ENCODE measurements around the gene DQX1. TPM values are rescaled to one million over a fixed set of nuclear protein-coding genes. Genes with fewer than 3 reads are reported as not detected.
A peak's percentile ranks its signal among the peaks of the same experiment; 100 is the strongest.

The DQX1 gene
- total RNA-seq, 1 donor from 2014 or later = not detected

- DNase-seq (ENCODE audit: missing footprints) = no peak
- intact Hi-C loops (cut with DNase I) = no loop called here
- ATAC-seq = no peak
These were observed 9.4 kb downstream of the DQX1 start for GRCh38 chr2:74516650-74517049.

DNA sequence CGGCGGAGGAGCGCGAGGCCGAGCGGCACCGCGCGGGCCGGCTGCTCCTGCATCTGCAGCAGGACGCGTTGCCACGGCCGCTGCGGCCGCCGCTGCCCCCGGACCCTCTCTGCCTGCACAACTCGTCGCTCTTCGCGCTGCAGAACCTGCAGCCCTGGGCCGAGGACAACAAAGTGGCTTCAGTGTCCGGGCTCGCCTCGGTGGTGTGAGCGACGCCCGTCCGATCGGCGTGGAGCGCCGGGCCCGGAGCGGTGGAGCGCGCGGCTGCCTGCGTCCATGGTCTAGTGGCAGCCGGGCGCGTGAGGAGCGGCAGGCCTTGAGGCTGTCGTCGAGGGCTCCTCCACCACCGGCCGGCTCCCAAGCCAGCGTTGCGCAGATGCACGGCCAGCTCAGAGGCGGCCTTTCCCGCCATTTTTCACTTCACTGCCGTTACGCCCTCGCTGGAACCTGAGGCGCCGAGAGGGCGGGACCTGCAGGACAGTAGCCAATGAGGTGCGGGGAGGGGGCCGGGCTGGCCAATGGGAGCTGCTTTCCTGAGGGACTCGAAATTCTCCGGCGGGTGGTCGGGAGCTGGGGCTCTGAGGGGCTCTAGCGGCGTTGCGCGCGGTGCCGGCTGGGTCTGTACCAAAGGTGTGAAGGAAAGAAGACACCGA, 9.9 kb downstream of the DQX1 start:
- peak; percentile 73 for ATAC-seq
- intact Hi-C loops (cut with DNase I) = no loop called here
- DNase-seq (ENCODE audit: missing footprints) = peak; percentile 82

GRCh38 chr2:74515271-74515980, 10.6 kb downstream of the DQX1 start:
- ATAC-seq = no peak
- intact Hi-C loops (cut with DNase I) = no loop called here
- DNase-seq (ENCODE audit: missing footprints) = peak; percentile 27

GRCh38 chr2:74514368-74515270, 11.4 kb downstream of the DQX1 start, which contains the start of gene TLX2:
Gene TLX2, plus strand, starts transcription at chr2:74514450. Its CDS starts 357 bp downstream, at chr2:74514807.
- DNase-seq (ENCODE audit: missing footprints) (peak; percentile 57), ATAC-seq (no peak)
- intact Hi-C loops (cut with DNase I) = no loop called here

- intact Hi-C loops (cut with DNase I) = no loop called here
- peak; percentile 65 for DNase-seq (ENCODE audit: missing footprints)
- no peak for ATAC-seq
These were observed 12.2 kb downstream of the DQX1 start for GRCh38 chr2:74513605-74514367.

DNA sequence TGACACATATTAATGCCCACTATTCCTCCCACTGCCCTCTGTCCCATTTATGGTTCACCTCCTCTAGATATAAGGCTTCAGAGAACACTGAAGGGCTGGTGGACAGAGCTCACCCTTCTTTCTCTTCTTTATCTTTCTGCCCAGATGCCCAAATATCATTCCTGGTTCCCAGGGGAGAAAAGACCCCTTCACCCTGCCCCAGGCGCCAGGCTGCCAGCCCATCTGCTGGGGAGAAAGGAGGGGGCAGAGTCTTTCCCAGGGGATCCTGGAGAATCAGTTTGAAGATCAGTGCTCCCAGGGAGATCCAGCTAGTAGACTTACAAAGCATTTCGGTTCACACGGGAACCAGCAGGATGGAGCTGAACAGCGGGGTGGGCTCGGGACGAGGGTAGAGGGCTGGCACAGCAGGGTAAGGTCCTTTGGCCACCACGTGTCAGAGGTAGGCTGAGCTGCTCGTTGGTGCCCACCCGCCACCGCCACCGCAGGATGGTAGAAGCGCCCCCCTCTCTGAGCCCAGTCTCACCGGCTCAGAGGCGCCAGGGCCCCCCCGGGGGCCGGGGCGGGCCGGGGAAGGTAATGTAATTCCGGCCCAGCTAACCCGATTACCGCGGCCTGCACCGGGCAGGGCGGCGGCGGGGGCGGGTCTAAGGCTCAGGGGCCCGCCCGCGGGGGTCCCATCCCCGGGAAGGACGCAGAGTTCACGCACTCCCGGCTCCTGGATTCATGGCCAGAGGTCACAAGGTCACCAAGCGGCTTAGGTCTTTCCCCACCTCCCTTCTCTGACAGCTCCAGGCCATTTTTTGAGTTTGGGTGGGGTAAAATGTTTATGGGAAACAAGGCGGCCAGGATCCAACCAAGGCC, 13.1 kb downstream of the DQX1 start:
- DNase-seq (ENCODE audit: missing footprints) (no peak), ATAC-seq (no peak)
- intact Hi-C loops (cut with DNase I) = no loop called here

DNA sequence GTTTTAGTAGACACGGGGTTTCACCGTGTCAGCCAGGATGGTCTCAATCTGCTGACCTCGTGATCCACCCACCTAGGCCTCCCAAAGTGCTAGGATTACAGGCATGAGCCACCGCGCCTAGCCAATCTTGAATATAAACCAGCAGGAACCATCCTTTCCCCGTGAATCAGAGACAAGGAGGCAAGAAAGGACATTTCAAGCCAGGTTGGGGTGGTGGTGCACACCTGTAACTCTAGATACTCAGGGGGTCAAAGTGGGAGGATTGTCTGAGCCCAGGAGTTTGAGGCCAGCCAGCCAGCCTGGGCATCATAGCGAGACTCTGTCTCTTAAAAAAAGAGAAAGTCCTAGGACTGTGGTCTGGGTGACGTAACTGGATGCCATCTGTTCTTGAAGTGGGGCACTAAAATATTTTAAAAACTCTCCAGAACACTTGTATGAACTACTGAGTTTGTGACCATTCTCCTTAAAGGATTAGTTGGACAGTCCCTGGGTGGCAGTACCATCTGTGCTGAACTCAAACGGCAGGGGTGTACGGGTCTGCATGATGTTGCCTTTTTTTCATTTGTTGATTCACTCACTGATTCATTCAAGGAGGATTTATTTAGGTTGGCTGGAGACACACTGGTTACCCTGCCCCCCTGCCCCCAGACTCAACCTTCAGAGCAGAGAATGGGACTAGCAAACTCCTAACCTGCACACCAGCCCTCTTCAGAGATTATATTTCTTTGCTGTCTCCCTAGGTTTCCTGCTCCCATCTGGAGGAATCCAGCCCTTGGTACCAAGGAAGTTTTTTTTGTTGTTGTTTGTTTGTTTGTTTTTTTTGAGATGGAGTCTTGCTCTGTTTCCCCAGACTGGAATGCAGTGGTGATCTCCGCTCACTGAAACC, 14.7 kb downstream of the DQX1 start:
- no peak for ATAC-seq

DNA sequence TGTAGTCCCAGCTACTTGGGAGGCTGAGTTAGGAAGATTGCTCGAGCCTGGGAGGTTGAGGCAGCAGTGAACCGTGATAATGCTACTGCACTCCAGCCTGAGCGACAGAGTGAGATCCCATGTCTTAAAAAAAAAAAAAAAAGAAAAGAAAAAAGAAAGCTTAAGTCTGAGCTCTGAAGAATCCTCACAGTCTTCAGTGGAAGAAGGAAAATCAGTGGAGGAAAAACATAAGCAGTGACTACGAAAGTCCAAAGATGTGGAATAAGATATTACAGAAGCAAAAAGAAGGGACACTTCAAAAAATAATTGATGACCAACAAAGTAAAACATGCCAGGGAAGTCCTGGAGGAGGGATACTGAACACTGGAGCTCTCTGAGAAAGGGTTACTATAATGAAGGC, 15.8 kb downstream of the DQX1 start:
- no peak for ATAC-seq
- intact Hi-C loops (cut with DNase I) = no loop called here
- no peak for DNase-seq (ENCODE audit: missing footprints)

More for the DNA sequence above, 14.7 kb downstream of the DQX1 start:
- DNase-seq (ENCODE audit: missing footprints) = no peak
- intact Hi-C loops (cut with DNase I) = no loop called here

DNA sequence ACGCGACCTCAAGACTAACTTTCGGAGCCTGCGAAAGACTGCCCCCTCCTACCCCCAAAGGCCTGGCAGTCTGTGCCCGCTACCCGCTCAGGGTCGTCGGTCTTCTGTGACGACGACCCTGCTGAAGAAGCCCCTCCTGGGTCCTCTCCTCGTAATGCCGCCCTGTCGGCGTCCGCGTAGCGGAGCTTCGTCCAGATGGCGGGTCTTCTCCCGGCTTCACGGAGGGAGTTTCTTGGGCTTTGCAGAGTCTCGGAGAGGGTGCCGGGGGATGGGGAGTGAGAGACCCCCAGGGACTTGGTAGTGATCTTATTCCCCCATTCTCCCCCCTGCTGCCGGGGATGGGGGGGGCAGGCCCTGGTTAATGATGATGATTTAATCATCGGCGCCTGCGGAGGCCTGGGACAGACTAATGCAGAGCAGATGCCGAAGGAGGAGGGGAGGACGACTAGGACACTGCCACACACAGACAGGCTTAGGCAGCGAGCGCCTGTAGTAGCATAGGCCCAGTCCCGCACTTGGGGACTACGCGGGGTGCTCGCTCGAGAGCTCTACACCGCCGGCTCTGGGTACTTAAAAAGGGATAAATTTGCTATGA, 18.0 kb downstream of the DQX1 start:
- intact Hi-C loops (cut with DNase I) = loop anchor here (2.0 to 10.0 kb wide), 2 partner anchors 21 to 147 kb away; partner anchors contain the start of genes AUP1, HTRA2 and SEMA4F
- DNase-seq (ENCODE audit: missing footprints) (peak; percentile 73), ATAC-seq (no peak)

- DNase-seq (ENCODE audit: missing footprints) (peak; percentile 99), ATAC-seq (peak; percentile 96)
- intact Hi-C loops (cut with DNase I) = loop anchor here (2.0 to 10.0 kb wide), 2 partner anchors 21 to 147 kb away; partner anchors contain the start of genes AUP1, HTRA2 and SEMA4F
These were observed 18.7 kb downstream of the DQX1 start, which contains the start of gene PCGF1 for GRCh38 chr2:74507145-74507925. Gene PCGF1, minus strand, starts transcription at chr2:74507695. Its CDS starts 27 bp downstream, at chr2:74507668.

DNA sequence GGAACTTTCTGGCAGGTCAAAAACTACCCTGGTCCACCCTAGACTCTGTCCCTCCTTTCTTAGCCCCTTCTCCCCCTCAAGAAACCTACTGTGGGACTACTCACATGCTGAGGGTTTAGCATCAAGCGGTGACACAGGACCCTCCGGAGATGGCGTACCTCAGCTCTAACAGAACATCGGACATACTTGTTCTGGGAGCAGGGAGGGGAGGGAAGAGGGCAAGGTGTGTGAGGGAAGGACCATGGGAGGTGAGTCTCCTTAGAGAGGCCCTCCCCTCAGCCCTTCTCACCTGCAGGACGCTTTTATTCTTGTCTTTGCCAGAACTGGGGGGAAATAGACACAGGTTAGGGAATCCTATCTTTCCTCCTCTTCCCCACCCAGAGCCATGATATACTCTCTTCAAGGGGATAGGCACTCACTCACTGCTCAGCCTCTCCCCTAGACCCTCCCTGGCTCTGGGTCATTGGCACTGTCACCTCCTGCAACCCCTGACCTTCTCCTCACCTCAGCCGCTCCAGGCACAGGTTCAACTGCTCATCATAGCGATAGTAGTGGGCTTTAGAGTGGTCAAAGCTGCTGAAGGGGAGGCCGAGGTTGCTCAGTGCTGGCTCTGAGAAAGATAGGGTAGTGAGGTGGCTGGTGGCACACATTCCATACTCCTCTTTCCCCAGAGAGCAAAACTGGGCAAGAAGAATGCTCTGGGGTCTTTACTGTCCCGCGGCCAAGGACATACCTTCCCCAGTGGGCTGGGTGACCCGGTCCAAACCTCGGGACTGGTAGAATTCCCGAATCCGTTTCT, 20.4 kb downstream of the DQX1 start:
- ATAC-seq = no peak
- intact Hi-C loops (cut with DNase I) = loop anchor here (2.0 to 10.0 kb wide), 2 partner anchors 23 to 149 kb away; partner anchors contain the start of genes AUP1, HTRA2 and SEMA4F

GRCh38 chr2:74504591-74504990, 21.4 kb downstream of the DQX1 start:
- ATAC-seq (no peak), DNase-seq (ENCODE audit: missing footprints) (no peak)
- intact Hi-C loops (cut with DNase I) = loop anchor here (5.0 to 10.0 kb wide), 2 partner anchors 83 to 150 kb away; partner anchors contain the start of gene SEMA4F

More for the DNA sequence above, 20.4 kb downstream of the DQX1 start:
- peak; percentile 56 for DNase-seq (ENCODE audit: missing footprints)

GRCh38 chr2:74503506-74504475, 22.2 kb downstream of the DQX1 start:
- intact Hi-C loops (cut with DNase I) = loop anchor here (5.0 to 10.0 kb wide), 2 partner anchors 84 to 151 kb away; partner anchors contain the start of gene SEMA4F
- ATAC-seq (no peak), DNase-seq (ENCODE audit: missing footprints) (peak; percentile 52)
